Activated CD4-positive, alpha-beta T cell treated with anti-CD3 and anti-CD28 coated beads, Interleukin-2, amount 50 U/mL, for 48 hours (primary cell): ENCODE results near the gene ATP11A.
A peak's percentile ranks its signal among the peaks of the same experiment; 100 is the strongest.

Source experiments
- DNase-seq, 2 experiments: peaks; one replicate each; pipeline ENCODE4 v3.0.0-alpha.2; 2020

Gene ATP11A

DNA sequence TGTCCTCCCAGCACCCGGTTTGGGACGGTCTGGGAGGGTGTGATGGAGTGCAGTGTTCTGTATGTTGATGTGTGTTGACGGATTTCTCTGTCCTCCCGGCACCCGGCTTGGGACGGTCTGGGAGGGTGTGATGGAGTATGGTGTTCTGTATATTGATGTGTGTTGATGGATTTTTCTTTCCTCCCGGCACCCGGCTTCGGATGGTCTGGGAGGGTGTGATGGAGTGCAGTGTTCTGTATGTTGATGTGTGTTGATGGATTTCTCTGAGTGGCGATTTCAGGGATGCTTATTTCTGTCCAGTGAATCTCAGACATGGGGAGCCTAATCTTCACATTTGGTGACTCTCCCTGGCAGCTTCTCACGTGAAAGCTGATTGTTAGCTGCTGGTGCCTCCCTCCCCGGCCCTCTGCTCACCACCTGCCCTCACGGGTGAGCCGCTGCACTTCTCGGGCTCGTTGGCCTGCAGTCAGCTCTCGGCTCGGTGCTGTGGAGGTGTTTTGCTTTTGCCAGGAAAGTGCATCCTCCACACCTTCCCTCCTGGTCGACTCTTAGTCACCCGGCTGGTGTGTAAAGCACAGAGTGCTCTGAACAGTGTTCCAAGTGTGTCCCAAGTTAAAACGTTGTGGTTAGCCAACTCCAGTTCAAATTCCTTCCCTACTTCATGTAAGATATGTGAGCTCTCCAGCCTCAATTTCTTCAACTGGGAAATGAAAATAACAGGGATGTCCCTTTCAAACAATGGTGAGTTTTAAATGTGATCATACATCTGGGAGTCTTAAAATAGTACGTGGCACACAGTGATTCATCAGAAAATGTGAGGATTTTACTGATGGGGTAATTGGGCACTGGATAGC lies 54.6 kb downstream of the ATP11A start:
- no peak for DNase-seq

DNA sequence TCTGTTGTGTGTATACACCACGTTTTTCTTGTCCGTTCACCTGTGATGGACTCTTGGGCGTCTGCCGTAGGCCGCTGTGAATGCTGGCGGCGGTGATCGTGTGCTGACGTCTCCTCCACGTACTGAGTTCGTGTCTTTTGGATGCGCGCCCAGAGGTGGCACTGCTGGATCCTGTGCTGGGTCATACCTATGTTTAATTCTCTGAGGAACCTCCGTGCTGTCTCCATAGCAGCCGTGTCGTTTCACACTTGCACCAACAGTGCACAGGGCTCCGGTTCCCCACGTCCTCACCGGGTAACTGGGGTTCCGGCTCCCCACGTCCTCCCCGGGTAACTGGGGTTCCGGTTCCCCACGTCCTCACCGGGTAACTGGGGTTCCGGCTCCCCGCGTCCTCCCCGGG lies 56.2 kb downstream of the ATP11A start:
- no peak for DNase-seq

DNA sequence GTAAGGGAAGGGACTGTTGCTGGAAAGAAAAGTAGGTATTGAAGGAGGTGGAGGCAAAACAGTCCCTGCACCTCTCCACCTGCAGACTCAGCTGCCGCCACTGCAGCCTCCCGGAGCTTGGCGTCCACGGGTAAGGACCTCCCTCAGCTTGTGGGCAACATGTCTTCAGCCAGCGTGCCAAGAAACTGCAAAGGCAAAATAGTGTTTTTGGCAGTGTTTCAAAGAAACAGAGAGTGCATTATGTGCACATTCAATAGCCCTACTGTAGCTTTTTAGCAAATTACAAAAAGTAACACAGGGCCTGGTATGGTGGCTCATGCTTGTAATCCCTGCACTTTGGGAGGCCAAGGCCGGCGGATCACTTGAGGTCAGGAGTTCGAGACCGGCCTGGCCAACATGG lies 57.4 kb downstream of the ATP11A start:
- DNase-seq, result no peak

DNA sequence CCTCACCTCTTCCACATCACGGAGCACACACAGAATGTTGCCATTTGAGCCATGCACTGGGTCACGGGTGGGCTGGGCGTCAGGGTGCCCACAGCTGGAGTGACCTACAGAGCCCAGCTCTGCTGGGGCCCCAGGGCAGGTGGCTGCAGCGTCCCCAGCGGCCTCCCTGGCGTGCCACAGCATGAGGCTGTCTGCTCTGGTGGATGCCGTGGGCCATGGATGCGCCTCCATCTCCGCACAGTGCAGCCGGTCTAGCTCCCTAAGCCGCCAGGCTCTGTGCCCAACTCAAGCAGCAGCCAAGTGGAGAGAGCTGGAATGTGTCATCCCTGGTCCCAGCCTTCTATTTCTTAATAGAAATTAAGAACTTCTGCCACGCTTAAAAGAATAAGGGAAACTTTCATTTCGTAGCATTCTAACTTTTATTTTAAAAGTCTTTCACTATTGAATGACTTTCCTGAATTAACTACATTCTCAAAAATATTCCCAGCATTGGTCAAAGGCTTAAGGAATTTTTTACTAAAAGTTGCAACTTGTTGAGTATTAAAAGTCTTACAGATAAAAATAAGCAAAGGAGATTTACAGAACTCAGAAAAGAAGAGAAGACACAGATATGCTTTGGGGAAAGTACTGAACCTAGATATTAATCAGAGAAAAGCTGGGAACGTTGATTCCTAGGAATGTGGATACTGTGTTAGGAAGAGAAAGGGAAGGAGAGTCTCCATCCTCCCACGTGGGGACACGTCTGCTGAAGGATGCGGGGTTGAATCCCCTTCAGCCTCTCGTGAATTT lies 59.3 kb downstream of the ATP11A start:
- no peak for DNase-seq

DNA sequence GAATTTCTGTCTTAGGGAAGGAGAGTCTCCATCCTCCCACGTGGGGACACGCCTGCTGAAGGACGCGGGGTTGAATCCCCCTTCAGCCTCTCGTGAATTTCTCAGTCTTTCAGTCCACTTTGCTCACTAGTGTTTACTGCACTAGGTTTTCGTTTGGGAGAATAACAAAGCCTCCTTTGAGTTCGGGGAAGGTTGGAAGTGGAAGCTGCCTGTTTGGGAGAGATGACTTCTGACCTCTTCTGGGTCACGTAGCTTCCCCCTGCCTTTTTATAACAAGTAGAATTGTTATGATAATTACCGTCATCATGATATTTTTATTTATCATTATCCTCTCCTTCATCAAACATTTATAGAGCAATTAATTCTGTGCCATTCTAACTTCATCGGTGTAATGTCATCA lies 60.7 kb downstream of the ATP11A start:
- DNase-seq, result no peak

DNA sequence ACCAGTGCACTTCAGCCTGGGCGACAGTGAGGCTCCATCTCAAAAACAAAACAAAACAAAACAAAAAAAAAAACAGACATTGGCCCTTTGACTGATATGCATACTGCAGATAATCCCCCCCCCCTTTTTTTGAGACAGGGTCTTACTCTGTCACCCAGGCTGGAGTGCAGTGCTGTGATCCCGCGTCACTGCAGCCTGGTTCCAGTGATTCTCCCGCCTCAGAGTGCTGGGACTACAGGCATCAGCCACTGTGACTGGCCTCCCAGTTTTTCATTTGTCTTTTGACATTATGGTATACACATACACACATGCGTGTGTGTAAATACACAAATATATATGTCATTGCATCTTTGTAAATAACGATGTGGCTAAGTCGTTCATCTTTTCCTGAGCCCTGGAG lies 61.8 kb downstream of the ATP11A start:
- DNase-seq, result no peak

DNA sequence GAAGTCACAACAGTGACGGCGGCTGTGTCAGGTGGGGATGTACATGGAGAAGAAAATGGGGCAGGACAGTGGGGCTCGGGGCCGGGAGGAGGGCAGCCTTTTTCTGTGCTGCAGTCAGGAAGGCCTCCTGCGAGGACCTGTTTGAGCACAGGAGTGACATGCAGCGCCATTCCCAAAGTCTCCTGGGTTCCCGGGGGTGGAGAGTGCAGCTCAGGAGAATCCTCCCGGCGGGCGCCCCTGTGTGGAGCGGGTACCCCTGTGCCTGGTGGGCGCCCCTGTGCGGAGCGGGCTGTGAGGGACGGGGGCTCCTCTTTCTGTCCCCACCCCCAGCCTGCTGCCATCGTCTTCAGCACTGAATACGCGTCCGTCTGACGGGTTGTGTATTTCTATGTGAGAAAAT lies 62.4 kb downstream of the ATP11A start:
- DNase-seq, result no peak

DNA sequence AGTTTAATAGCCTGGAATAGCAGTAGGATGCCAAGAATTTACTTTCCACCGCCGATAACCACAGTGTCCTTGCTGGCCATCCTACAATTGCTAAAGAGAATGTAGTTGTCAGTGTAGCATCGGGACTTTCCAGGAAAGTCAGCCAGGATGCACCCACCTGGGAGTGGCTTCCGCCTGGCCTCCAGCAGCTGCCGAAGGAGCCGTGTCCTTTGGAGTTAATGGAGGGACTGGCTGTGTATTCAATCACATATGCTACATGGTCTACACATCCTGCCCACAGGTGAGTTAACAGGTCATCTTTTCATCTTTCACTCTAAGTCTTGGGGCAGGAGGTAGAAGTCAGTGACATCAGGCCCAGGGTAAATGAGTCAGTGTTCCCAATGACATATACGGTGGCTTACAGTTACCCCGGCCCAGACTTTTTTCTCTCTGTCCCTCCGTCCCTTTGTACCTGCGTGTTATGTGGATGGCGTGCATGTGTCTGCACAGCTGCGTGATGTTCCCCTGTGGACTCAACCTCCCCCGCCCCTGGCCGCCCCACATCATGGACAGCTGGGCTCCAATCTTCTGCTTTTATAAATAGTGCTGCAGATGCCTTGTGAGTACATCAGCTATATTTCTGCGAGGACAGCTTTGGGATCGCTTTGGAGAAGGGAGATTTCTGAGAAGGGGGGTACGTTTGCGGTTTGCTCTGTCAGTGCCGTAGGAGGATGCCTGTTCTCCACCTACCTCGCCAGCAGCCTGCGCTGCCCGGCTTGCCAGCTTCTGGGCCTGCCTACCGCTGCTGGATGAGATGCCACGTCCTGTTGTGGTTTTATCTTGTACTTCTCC lies 63.1 kb downstream of the ATP11A start:
- DNase-seq, result peak; percentile 22 to 29

DNA sequence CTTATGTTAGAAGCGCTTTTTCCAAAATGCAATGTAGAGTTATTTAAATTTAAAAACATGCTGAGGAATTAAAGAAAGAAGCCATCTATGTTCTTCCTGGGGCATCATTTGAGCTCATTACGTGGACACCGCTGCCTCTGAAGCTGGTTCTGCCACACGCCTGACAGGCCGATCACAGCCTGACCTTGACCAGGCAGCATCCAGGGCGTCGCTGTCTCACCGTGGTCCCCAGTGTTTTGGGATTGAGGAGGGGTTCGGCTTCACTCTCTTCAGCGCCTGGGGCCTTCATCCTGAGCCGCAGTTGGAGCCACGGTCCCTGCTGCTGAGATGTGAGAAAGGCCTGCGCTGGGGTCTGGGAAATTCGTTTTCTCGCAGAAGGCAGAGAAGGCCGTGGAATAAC lies 64.0 kb downstream of the ATP11A start:
- DNase-seq, result no peak

DNA sequence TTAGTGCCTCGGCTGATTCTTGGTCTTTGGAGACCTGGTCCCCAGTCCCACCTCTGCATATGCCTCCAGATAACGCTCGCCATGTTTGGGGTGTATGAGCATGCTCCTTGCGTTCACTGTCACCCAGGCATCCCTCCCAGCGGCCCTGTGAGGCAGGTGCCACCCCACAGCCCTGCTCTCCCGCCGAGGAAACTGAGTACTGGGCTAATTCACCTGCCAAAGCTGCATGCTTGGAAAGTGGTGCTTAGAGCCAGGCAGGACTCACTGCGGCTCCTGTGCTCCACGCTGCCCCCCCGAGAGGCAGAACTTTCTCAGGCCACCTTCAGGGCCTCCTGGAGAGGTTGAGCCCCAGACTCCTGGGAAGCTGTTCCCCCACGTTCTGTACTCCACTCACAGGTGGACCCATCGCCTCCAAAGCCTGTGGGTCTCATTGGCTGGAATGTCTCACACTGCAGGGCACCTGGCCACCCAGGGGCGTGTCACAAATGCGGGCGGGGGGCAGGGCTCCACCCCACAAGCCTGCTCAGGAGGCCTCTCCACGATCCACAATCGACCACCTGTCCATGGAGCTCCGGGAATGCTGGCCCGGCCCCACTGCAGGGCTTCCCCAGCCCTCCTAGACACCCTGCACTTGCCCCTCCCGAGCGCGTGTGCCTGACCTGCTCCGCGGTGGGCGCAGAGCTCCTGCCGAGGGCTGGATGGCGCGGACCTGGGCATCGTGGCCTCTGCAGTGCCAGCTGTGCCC lies 64.6 kb downstream of the ATP11A start:
- DNase-seq, result no peak

DNA sequence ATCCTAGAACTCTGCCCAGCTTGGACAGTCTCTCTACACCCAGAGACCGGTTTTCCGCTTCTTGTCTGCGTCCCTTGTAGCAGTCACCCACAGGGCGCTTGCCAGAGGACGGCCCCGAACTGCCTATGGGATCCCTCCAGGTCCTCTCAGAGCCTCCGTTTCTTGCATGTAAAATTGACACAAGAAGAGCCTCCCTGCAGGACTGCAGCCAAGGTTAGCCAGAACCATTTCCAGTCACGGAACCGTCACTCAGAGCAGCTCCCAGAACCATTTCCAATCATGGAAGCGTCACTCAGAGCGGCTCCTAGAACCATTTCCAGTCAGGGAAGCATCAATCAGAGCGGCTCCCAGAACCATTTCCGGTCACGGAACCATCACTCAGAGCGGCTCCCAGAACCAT lies 65.5 kb downstream of the ATP11A start:
- no peak for DNase-seq

DNA sequence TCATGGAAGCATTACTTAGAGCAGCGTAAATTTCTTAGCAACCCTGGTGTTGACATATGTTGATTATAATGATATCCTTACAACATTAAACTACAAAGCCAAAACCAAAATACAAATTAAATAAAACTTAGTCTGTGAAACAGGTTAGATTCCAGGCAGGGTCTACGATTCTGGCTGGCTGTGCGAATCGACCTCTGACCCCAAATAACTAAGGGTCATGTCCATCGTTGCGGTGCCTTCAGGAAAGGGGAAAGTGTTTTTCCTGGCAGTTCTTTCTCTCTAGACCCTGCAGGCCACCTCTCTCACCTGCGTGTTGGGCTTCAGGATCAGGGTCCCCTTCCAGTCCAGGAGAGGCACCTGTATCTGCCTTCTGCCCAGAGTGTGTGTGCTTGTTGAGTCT lies 66.2 kb downstream of the ATP11A start:
- no peak for DNase-seq

DNA sequence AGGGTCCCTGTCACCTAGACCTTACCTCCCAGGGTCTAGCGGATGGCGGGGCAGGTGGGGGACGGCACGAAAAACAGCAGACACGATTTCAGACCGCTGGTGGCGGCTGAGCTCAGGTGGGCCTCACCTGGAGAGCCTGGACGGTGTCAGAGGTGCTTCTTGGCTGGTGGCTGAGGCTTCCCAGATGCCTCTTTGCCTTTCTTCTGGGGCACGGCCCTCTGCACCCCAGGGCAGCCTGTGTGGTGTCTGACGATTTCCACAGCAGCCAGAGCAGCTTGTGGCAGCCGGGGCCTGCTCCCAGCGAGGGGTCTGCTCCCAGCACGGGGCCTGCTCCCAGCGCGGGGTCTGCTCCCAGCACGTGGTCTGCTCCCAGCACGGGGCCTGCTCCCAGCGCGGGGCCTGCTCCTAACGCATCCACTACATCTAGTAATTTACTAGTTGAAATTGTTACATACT lies 66.7 kb downstream of the ATP11A start:
- no peak for DNase-seq

DNA sequence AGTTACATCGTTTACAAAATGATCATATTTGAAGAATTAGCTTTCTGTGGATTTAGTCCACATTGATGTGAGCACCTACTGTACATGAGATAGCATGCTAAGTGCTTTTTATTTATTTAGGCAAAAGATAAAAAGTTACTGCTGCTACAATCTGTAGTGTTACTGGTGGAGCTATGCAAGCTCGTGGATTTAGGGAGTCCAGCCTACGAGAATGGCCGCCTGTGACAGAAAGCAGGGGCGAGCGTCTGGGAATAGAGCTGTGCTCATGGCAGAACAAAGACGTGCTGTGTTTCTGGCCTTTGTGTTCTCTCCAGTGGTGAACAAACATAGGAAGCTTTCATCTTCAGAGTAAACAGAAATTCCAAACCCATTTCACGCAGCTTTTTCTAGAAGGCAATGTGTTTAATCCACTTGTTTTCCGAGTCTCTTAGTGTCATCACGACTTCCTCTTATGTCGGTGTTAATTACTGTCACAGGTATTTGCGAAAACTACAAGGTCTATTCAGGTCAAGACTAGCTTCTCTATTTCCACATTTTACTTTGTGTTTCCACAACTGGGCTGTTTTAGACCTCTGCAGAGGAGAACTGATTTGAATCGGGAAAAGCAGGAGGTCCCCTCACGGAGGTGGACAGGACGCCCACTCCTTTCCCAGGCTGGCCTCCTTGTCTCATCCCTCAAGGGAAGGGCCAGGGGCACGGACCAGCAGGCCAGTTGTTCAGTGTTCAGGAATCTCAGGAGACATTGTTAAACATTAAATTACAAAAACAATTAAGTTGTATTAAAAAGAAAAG lies 67.3 kb downstream of the ATP11A start:
- DNase-seq, result no peak

DNA sequence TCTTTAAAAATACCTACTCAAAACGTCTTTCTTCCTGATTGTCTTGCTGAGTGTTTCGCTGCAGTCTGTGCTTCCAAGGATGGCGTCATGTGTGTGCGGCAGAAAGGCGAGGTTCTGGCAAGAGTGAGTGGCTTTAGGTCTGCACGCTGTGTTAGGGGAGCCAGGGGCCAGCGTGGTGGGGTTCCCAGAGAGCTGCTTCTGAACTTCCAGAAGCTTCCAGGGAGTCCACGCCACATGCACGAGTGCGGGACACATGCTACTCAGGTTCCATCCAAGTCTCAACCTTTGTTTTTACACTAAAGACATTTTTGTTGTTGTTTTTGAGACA lies 67.9 kb downstream of the ATP11A start:
- DNase-seq, result no peak

DNA sequence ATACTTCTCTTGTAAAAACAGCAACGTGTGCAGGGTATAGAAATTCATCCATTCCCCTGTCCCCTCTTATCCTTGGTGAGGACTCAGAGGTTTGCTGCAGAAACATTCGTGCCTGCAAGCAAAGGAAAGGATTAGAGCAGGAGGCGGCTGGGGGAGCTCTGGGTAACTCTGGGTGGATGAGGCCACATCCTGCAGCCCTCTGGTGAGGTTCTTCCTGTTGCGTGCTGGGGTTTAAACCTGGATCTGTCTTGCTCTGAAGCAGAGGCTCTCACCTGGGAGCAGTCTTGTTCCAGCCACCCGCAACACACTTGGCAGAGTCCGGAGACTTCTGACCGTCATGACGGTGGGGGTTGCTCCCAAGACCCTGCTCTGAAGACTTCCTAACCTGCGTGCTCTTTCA lies 69.2 kb downstream of the ATP11A start:
- DNase-seq, result no peak

DNA sequence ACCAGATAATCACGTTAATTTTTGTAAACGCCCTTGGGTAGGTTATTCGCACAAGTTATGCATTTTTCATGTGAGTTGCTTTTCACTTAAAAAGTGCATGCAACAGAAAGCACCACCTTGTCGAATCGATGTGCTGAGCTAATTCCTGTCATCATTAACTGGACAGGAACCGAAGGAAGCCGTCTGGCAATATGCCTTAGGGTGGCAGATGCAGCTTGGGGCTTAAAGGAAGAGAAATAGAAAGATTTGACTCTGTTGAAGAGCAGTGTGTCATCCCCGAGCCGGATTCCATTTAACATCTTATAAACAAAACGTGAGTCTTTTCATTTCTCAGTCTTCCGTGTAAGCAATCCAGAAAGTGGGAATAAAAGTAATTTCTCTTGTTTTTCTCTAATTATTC lies 70.0 kb downstream of the ATP11A start:
- DNase-seq, result no peak

DNA sequence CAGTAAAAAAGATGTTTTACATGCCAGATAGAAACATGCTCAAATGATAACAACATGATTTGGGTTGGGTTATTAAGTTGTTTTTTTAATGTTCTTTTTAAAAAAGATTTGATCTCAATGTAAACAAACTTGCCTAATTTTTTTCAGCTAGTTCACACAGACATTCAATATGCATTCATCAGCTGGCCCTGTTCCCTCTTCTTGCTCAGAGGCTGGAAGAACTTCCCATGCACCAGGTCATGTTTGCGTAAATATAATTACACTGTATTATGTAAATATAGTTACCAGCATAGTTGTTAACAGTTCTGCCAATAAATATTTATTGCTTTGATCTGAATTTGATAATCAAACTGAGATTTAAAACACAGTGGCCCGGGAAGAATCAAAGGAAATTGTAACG lies 70.6 kb downstream of the ATP11A start:
- no peak for DNase-seq

DNA sequence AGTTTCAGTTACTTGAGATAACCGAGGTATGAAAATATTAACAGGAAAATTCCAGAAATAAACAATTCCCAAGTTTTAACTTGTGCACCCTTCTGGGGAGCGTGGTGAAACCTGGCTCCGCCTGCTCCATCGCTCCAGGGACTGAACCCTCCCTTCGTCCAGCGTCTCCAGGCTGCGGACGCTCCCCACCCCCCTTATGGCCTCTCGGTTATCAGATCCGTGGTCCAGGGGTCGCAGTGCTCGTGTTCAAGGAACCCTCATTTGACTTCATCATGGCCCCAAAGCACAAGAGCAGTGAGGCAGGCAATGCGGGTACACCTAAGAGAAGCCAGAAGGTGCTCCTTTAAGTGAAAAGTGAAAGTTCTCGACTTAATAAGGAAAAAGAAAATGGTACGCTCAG lies 71.1 kb downstream of the ATP11A start:
- DNase-seq, result no peak

DNA sequence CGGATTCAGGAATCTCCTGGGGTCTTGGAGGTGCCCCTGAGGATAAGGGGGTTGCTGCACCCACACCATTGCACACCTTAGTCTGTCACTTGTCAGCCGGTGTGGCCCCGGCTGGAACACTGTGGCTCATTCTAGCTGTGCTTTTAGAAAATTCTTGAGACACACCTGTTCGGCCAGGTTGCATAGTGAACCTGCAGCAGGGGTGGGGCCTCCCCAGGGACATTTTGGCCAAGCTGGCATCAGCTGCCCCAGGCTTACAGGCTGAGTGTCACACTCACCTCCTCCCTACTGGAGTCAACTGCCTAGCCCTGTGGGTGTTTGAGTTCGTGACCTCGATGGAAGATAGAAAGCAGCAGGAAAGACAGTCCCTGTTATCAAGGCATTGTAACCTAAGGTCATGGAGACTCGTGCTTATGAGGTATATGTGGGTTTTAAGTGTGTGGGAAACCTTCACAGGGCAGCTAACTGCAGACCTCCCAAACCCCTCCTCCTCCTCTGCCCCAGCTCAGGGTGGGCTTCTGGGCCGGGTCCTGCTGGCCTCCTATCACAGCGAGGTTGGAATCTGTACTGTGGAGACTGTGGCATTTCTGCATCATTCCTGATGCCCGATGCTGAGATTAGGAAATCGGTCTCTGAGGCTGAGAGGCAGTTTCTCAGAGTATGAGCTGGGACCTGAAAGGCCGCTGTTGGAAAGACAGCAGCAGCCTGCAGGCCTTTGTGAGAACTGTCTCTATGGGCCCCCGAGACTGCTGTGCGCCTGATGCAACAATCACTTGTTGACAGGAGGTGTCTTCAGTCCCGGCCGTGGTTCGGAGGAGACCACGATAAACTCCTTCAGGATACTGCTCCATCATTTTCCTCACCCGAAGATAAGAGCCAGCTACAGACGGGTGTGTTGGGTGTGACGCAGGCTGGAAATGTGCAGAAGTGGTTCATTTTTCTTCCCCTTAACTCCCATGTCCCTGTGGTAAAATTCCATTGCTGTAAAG lies 72.2 kb downstream of the ATP11A start:
- no peak for DNase-seq

DNA sequence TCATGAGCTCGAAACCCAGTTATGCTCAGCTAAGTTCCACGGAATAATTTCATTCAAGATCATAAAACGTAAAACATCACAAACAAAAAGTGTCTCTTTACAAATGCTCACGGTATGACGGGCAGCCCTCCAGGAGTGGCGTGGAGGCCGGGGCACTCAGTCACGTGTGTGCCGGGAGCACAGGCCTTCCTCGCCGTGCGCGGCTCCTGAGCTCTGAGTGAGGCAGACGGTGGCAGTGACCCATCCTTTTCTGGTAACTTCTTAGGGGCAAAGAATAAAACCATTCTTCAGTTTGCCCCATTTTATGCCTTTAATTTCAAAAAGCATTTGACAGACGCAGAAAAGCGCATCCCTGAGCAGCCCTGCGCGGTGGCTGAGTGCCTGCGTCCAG lies 72.8 kb downstream of the ATP11A start:
- DNase-seq, result no peak
